Liver (tissue), 3 donors: Measurements from ENCODE around the gene VPREB1.
"Not testable (repeated sequence)": the region's sequence is repeated elsewhere in the genome, so short reads cannot be mapped to it uniquely, and the experiment has no call there.

Experiments used
- EGR1 ChIP-seq, 2 donors: IDR thresholded peaks; 2 replicates each; pipeline ENCODE4 v1.6.1; 2016 to 2018; ENCODE audit warnings: antibody characterized with exemption in 2 of 2, low read depth in 2 of 2
- GABPA ChIP-seq, 2 donors: IDR thresholded peaks in 1 of 2; conservative IDR thresholded peaks in 1 of 2; 2 replicates each; pipeline ENCODE4 v1.6.1; 2016; ENCODE audit warnings: antibody characterized with exemption in 2 of 2, mild to moderate bottlenecking in 1 of 2, moderate library complexity in 1 of 2
- HNF4A ChIP-seq, 2 donors: conservative IDR thresholded peaks; 2 replicates each; pipeline ENCODE4 v1.6.1; 2016; ENCODE audit warnings: antibody characterized with exemption in 2 of 2, mild to moderate bottlenecking in 2 of 2
- JUND ChIP-seq, 2 donors: IDR thresholded peaks; 2 replicates each; pipeline ENCODE4 v1.6.1; 2016; ENCODE audit warnings: antibody characterized with exemption in 2 of 2
- RAD21 ChIP-seq, 2 donors: IDR thresholded peaks; 2 replicates each; pipeline ENCODE4 v1.6.1; 2016; ENCODE audit warnings: antibody characterized with exemption in 2 of 2, mild to moderate bottlenecking in 2 of 2
- RXRA ChIP-seq, 2 donors: IDR thresholded peaks; 2 replicates each; pipeline ENCODE4 v1.6.1; 2017 to 2018; ENCODE audit warnings: antibody characterized with exemption in 2 of 2, mild to moderate bottlenecking in 1 of 2
- SP1 ChIP-seq: IDR thresholded peaks from 2 replicates; pipeline ENCODE4 v1.6.1; 2018; ENCODE audit warnings: antibody characterized with exemption, mild to moderate bottlenecking
- TAF1 ChIP-seq: conservative IDR thresholded peaks from 2 replicates; pipeline ENCODE4 v1.6.1; 2016; ENCODE audit warnings: antibody characterized with exemption, mild to moderate bottlenecking
- YY1 ChIP-seq: IDR thresholded peaks from 2 replicates; pipeline ENCODE4 v1.6.1; 2016; ENCODE audit warnings: antibody characterized with exemption, mild to moderate bottlenecking
- TF ChIP-seq, protein P1 (sequence below): IDR thresholded peaks from 2 replicates; pipeline ENCODE4 v1.6.1; 2016; ENCODE audit warnings: antibody characterized with exemption
- TF ChIP-seq, protein P2 (sequence below): fragments of 150-350 bp; IDR thresholded peaks from 2 replicates; pipeline ENCODE4 v1.5.1; 2017; ENCODE audit warnings: improper control_type of control experiment, low read depth, low read length; ENCODE audit not compliant: missing input control
- TF ChIP-seq, protein P3 (sequence below): IDR thresholded peaks from 2 replicates; pipeline ENCODE4 v1.6.1; 2016; ENCODE audit warnings: antibody characterized with exemption, mild to moderate bottlenecking
- donor health status: healthy.
- donor health status: healthy.

DNA sequence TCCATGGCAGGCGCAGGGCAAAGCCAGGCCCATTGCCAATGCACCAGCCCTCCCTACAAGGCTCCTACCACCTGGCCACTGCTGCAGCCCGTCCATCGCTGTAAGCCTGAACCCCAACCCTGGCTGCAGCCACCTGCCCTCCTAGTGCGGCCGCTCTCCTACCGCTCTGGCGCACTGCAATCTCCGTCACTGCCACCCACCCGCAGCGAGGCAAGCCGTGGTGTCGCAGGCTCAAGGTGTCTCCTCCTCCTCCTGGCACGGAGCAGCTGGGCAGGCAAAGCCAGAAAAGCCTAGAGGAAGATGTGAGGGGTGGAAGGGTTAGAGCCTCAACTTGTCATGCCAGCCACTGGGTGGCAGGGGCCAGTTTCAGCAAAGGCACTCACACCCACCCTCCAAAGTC, 50.1 kb downstream of the VPREB1 start:
- not testable (repeated sequence) for TF ChIP-seq RAD21 (IDR thresholded peaks at IDR 0.05); JUND (IDR thresholded peaks at IDR 0.05); EGR1 (IDR thresholded peaks at IDR 0.05; ENCODE audit: low read depth in 2 of 2); YY1; SP1; GABPA (IDR thresholded peaks at IDR 0.05 in 1 of 2, conservative IDR thresholded peaks at IDR 0.05 in 1 of 2); HNF4A (conservative IDR thresholded peaks at IDR 0.05); TAF1; RXRA (IDR thresholded peaks at IDR 0.05)
- TF ChIP-seq, protein P1, sequence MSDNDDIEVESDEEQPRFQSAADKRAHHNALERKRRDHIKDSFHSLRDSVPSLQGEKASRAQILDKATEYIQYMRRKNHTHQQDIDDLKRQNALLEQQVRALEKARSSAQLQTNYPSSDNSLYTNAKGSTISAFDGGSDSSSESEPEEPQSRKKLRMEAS = not testable (repeated sequence)
- TF ChIP-seq, protein P2, sequence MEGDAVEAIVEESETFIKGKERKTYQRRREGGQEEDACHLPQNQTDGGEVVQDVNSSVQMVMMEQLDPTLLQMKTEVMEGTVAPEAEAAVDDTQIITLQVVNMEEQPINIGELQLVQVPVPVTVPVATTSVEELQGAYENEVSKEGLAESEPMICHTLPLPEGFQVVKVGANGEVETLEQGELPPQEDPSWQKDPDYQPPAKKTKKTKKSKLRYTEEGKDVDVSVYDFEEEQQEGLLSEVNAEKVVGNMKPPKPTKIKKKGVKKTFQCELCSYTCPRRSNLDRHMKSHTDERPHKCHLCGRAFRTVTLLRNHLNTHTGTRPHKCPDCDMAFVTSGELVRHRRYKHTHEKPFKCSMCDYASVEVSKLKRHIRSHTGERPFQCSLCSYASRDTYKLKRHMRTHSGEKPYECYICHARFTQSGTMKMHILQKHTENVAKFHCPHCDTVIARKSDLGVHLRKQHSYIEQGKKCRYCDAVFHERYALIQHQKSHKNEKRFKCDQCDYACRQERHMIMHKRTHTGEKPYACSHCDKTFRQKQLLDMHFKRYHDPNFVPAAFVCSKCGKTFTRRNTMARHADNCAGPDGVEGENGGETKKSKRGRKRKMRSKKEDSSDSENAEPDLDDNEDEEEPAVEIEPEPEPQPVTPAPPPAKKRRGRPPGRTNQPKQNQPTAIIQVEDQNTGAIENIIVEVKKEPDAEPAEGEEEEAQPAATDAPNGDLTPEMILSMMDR = not testable (repeated sequence)
- TF ChIP-seq, protein P3, sequence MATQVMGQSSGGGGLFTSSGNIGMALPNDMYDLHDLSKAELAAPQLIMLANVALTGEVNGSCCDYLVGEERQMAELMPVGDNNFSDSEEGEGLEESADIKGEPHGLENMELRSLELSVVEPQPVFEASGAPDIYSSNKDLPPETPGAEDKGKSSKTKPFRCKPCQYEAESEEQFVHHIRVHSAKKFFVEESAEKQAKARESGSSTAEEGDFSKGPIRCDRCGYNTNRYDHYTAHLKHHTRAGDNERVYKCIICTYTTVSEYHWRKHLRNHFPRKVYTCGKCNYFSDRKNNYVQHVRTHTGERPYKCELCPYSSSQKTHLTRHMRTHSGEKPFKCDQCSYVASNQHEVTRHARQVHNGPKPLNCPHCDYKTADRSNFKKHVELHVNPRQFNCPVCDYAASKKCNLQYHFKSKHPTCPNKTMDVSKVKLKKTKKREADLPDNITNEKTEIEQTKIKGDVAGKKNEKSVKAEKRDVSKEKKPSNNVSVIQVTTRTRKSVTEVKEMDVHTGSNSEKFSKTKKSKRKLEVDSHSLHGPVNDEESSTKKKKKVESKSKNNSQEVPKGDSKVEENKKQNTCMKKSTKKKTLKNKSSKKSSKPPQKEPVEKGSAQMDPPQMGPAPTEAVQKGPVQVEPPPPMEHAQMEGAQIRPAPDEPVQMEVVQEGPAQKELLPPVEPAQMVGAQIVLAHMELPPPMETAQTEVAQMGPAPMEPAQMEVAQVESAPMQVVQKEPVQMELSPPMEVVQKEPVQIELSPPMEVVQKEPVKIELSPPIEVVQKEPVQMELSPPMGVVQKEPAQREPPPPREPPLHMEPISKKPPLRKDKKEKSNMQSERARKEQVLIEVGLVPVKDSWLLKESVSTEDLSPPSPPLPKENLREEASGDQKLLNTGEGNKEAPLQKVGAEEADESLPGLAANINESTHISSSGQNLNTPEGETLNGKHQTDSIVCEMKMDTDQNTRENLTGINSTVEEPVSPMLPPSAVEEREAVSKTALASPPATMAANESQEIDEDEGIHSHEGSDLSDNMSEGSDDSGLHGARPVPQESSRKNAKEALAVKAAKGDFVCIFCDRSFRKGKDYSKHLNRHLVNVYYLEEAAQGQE = not testable (repeated sequence)
